ENCODE data around the gene ZXDC.

Gene ZXDC

DNA sequence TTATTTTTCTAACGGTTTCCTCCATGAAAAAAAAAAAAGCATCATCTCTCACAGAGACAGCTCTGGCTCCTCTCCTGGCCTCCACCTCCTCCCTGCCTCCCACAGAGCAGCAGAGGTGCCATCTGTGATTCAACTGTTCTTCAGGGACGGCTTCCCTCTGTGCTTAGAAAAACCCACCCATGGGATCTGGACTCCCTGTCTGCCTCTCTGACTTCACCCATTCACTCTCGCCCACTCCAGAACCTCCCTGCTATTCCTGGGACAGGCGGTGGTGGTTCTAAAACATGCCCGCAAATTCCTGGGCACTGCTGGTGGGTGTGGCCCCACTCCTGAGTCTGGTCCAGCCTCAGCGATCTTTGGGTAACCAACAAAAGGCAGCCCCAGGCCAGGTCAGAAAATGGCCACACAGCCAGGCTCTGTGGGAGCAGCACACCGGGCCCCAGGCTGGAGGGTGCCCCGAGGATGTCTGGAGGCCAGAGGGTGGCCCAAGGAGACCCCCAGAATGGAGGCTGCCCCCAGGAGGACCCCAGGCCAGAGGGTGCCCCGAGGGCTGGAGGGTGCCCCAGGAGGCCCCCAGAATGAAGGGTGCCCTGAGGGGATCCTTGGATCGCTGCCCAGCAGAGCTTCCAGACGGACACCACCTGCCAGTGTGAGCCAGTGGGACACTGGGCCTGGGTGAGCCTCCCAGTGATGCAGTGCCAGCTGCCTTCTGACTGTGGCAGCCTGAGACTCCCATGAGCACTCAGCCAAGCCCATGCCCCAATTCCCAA is 45.6 kb upstream of the ZXDC start:
- no peak for TF ChIP-seq ZFX (IDR thresholded peaks at IDR 0.05)
- TF ChIP-seq, protein P1, sequence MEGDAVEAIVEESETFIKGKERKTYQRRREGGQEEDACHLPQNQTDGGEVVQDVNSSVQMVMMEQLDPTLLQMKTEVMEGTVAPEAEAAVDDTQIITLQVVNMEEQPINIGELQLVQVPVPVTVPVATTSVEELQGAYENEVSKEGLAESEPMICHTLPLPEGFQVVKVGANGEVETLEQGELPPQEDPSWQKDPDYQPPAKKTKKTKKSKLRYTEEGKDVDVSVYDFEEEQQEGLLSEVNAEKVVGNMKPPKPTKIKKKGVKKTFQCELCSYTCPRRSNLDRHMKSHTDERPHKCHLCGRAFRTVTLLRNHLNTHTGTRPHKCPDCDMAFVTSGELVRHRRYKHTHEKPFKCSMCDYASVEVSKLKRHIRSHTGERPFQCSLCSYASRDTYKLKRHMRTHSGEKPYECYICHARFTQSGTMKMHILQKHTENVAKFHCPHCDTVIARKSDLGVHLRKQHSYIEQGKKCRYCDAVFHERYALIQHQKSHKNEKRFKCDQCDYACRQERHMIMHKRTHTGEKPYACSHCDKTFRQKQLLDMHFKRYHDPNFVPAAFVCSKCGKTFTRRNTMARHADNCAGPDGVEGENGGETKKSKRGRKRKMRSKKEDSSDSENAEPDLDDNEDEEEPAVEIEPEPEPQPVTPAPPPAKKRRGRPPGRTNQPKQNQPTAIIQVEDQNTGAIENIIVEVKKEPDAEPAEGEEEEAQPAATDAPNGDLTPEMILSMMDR (conservative IDR thresholded peaks at IDR 0.05), result no peak
- H3K27ac ChIP-seq, result no peak overlapping the region

DNA sequence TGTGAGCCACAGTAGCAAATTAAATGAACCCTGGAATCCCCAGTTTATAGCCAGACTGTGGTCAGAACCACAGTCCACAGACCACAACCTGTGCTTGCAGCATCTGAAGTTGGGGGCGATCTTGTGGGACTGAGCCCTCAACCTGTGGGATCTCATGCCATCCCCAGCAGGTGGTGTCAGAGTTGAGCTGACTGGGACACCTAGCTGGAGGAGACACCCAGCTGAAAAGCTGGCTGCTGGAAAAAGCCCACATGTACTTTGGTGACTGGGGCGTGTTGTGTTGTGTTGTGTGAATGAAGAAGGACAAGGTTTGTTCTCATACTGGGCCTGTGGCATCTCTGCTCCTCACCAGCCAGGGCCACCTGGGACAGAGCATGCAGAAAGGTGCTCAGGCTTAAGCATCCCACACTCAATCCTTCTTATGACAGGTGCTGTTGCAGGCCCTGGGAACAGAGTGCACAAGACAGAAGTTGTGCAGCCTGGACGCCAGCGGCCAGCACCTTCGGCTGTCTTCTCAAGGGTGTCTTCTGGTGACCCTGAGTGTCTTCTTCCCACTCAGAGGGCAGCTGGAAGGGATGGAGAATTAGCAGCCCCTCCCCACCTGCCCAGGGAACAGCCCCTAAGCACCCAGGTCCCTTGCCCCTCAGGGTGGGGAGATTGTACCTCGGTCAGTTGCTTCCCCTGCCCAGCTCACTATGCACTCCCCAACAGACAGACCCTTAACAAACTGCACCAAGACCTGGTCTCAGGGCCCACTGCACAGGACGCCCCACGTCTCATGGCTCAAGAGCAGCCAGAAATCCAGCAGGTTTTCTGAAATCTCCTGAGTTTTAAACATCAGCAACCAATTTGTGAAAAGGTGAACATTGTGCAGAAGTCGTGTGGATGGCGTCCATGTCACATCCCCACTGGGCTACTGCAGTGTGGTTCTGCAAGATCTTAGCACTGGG is 44.1 kb upstream of the ZXDC start:
- no peak overlapping the region for H3K27ac ChIP-seq
- no peak for TF ChIP-seq ZFX (IDR thresholded peaks at IDR 0.05)
- TF ChIP-seq, protein P1 (conservative IDR thresholded peaks at IDR 0.05), result no peak

DNA sequence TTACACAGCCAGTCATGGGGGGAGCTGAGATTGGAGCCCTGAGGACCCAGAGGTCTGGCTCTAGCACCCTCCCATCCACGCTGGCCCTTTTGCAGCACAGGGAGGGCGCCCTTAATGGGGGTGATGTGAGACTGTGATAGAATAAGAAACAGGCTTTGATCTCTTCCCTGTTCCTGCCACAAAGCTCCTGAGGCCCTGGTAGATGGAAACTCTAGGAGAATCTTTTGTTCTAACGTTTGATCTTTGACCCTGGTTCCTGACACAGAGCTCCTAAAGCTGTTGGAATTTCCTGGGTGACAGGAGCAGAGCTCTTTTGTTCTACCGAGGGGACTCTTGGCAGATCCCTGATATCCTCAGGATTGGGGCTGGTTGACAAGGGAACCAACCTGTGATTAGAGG is 43.1 kb upstream of the ZXDC start:
- H3K27ac ChIP-seq, result no peak overlapping the region
- TF ChIP-seq ZFX (IDR thresholded peaks at IDR 0.05), result no peak
- TF ChIP-seq, protein P1 (conservative IDR thresholded peaks at IDR 0.05), result no peak

DNA sequence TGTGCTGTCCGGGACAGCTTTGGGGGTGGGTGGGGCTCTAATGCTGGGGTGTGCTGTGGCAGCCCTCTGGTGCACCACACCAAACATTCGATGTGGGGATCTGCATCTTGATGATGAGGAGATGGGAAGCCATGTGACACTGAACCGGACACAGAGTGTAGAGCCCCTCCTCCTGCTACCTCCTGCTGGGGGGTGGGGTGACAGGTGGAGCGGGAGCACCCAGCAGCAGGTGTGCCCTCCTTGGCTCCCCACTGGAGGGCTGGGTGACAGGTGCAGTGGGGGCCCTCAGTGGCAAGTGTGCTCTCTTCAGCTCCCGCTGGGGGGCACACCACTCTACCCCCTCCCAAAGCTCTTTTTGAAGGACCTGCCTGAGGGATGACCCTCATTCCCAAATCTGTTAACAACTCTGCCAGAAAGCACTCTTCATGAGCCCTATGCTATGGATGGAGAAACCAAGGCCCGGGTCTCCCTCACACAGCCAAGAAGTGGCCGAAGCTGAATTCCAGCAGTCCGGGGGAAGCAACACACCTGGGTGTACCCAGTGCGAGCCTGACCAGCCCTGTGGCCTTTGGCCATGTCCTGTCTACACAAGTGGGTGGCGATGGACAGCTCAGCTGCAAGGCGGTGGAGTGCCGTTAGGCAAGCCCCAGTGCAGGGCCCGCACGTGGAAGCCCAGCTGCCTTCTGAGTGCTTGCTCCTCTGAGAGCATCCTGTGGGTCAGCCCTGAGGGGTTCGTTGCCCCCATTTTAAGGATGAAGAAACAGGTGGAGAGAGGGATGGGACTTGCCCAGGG is 42.5 kb upstream of the ZXDC start:
- TF ChIP-seq, protein P1 (conservative IDR thresholded peaks at IDR 0.05), result no peak
- no peak for TF ChIP-seq ZFX (IDR thresholded peaks at IDR 0.05)
- no peak overlapping the region for H3K27ac ChIP-seq

DNA sequence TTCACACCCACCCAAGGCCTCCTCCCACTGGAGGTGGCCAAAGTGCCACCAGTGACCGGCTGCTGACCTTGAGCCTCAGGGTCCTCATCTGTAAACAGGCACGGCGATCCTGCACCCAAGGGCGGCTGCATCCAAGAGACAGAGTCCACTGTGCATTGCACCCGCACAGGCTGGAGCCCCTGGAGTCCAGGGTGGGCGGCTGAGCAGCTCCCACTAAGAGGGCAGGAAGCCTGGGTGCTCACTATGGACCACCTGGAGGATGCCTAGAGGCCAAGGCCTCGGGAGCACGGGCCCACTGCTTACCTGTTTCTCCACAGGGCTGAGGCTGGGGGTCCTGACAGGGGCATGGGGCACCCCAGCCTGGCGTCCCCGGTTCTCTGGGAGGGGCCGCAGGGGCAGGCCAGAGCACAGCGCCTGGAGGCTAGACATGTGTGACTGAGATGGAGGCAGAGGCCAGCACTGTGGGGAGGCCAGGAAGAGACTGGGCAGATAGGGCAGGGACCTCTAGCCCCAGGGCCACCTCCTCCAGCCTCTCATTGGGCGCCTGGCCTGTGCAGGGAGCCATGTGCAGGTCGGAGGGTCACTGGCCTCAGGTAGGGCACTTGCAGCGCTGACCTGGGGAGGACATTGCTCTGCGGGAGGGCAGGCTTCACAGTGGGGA is 41.7 kb upstream of the ZXDC start, which contains the start of gene UROC1:
UROC1 (minus strand) TSS at position 483 of the 661 bp plus-strand sequence; CDS start at position 429, 54 bp downstream.
- TF ChIP-seq, protein P1 (conservative IDR thresholded peaks at IDR 0.05), result no peak
- TF ChIP-seq ZFX (IDR thresholded peaks at IDR 0.05), result no peak
- H3K27ac ChIP-seq, result no peak within 1 kb of the TSS

DNA sequence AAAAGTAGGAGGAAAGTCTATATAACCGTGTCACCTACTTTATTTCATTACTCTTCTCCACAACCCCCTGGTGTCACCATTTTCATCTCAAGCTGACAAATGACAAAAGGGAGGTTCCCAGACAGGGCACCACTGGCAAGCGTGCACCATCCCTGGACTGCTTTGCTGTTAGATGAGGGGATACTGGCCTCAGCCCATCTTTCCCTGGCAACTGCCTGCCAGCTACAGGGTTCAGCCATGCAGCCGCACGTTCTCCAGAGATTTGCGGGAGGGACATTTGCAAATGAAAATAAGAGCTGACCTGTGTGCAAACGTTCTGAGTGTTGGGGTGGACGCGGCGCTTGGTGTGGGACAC is 41.2 kb upstream of the ZXDC start:
- no peak for TF ChIP-seq ZFX (IDR thresholded peaks at IDR 0.05)
- TF ChIP-seq, protein P1 (conservative IDR thresholded peaks at IDR 0.05), result no peak
- no peak overlapping the region for H3K27ac ChIP-seq

Data from C4-2B (cell line).